NCI-H1436 (cell line): ENCODE measurements around the gene CBLC.
"Not testable (repeated sequence)": the region's sequence is repeated elsewhere in the genome, so short reads cannot be mapped to it uniquely, and the experiment has no call there.

Experiments
- DNase-seq: peaks from one replicate; lab custom pipeline; 2025; lab: John Stamatoyannopoulos, UW

Gene CBLC

DNA sequence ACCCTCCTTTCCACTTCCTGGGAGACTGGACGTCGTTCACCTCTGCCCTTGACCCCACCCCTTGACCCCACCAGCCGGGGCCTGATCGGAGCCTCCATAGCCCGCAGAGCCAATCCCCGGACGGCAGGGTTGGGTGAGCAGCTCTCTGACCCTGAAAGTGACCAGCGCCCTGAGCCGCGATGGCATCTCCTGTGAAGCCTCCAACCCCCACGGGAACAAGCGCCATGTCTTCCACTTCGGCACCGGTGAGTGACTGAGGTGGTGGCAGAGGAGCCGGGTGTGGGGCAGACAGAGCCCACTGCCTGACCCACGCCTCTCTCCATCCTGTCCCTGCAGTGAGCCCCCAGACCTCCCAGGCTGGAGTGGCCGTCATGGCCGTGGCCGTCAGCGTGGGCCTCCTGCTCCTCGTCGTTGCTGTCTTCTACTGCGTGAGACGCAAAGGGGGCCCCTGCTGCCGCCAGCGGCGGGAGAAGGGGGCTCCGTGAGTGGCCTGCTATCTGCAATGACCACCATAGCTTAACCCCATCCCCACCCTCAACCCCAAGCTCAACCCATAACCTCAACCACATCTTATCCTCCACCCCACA lies 41.6 kb downstream of the CBLC start:
- no peak for DNase-seq

DNA sequence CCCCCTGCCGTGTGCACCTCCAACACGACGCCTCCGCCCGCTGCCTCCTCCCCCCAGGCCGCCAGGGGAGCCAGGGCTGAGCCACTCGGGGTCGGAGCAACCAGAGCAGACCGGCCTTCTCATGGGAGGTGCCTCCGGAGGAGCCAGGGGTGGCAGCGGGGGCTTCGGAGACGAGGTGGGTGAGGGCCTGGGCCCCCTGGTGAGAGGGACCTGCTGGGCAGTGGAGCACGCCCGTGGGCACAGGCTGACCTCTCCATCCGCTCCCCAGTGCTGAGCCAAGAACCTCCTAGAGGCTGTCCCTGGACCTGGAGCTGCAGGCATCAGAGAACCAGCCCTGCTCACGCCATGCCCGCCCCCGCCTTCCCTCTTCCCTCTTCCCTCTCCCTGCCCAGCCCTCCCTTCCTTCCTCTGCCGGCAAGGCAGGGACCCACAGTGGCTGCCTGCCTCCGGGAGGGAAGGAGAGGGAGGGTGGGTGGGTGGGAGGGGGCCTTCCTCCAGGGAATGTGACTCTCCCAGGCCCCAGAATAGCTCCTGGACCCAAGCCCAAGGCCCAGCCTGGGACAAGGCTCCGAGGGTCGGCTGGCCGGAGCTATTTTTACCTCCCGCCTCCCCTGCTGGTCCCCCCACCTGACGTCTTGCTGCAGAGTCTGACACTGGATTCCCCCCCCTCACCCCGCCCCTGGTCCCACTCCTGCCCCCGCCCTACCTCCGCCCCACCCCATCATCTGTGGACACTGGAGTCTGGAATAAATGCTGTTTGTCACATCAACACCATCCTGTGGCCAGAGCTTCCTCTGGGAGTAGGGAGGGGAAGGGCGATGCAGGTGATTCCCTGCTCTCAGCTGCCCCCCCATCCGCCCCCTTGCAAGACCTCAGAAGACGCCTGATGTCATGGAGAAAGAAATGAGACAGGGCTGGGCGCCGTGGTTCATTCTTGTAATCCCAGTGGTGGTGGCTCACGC lies 43.2 kb downstream of the CBLC start:
- no peak for DNase-seq

DNA sequence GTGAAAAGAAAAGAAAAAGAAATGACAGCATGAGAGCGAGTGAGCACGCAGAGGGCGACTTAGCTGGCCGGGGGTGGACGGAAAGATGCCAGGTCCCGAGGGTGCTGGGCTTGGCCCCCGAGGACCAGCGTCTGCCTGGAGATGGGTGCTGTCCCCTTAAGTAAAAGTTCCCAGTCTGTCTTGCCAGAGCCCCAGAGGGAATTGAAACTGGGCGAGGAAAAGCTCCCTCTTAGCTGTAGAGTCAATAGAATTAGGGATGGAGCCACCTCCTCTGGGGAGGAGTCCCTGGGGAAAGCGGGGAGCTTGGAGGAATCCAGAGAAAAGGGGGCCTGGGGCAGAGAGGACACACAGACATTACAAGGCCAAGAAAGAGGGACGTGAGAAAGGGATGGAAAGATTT lies 44.5 kb downstream of the CBLC start:
- no peak for DNase-seq

DNA sequence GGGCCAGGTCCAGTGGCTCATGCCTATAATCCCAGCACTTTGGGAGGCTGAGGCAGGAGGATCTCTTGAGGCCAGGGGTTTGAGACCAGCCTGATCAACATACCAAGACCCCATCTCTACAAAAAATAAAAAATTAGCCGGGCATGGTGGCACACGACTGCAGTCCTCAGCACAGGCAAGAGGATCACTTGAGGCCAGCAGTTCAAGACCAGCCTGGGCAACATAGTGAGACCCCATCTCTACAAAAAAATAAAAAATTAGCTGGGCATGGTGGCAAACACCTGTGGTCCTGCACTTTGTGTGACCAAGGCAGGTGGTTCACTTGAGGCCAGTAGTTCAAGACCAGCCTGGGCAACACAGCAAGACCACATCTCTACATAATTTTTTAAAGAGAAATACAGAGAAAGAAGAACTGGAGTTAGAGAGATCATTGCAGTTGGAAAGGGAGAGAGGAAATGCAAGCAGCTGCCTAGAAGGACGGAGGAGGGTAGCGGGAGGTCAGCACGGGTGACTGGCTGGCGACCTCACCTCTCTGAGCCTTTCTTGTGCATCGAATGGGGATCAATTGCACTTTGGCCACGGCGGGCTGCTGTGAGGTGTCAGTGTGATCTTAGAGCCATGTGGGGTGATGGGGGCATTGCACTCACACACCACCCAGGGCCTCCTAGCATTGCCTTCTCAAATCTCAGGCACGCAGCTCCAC lies 45.1 kb downstream of the CBLC start:
- no peak for DNase-seq

DNA sequence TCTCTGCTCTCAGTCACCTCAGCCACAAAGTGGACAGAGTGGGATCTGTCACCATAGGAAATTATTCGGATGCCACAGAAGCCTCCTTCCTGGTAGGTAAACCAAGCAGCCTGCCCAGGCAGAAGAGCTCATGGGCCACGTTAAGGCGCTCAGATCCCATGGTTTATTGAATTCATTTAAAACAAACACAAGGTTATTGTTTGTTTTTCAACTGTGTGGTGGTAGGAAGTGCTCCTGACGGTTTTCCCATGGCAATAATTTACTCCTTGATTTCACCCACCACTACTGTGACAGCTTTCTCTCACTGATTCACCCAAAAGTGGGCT lies 45.6 kb downstream of the CBLC start:
- no peak for DNase-seq

DNA sequence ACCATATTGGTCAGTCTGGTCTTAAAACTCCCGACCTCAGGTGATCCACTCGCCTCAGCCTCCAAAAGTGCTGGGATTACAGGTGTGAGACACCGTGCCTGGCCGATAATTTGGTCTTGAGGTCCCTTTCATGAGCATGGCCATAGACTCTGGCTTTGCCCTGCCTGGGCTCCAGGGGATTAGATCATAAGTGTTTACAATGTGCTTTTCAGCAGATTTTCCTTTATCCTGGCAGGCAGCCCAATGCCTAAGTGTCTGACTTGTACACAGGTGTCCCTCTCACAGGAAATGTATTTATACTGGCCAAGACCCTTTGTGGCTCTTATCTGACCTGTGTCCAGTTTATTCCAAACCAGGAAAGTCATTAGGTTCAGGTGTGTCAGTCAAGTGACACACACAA lies 47.1 kb downstream of the CBLC start:
- no peak for DNase-seq

DNA sequence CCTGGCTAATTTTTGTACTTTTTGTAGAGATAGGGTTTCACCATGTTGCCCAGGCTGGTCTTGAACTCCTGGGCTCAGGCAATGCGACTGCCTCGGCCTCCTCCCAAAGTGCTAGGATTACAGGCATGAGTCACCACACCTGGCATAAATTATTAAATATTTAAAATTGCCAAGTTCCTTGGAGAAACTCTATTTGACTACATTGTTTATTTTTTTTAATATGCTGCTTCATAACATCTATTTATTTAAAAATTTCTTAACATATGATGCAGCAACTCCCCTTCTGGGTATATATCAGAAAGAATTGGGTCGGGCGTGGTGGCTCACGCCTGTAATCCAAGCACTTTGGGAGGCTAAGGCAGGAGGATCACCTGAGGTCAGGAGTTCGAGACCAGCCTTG lies 55.2 kb downstream of the CBLC start:
- not testable (repeated sequence) for DNase-seq

DNA sequence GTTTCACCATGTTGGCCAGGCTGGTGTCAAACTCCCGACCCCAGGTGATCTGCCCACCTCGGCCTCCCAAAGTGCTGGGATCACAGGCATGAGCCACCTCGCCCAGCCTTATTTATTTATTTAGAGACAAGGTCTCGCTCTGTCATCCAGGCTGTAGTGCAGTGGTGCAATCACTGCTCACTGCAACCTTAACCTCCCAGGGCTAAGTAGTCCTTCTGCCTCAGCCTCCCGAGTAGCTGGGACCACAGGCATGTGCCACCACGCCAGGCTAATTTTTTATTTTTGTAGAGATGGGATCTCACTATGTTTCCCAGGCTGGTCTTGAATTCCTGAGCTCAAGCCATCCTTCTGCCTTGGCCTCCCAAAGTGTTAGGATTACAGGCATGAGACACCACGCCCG lies 56.7 kb downstream of the CBLC start:
- not testable (repeated sequence) for DNase-seq

DNA sequence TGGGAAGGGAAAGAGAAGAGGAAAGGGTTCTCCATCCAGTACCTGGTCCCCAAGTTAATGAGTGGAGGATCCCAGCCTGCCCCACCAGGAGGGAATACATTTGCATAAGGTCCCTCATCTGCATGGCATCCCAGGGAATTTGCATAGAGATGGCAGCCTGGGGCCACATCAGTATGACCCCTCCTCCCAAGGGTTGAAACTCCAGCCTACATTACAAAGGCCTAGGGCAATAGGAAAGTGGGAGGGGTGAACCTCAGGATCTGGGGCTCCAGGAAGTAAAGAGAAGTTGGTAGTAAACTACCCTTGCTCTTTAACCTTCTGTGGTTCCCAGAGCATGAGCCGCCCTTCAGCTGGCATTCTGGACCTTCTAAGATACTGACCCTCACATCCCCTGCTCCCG lies 61.6 kb downstream of the CBLC start:
- no peak for DNase-seq

DNA sequence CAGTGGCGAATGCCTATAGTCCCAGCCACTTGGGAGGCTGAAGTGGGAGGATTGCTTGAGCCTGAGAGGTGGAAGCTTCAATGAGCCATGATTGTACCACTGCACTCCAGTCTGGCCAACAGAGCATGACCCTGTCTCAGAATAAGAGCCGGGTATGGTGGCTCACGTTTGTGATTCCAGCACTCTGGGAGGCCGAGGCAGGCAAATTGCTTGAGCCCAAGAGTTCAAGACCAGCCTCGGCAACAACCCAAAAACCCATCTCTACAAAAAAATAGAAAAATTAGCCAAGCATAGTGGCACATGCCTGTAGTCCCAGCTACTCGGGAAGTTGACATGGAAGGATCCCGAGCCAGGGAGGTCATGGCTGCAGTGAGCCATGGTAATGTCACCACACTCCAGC lies 63.1 kb downstream of the CBLC start:
- no peak for DNase-seq

DNA sequence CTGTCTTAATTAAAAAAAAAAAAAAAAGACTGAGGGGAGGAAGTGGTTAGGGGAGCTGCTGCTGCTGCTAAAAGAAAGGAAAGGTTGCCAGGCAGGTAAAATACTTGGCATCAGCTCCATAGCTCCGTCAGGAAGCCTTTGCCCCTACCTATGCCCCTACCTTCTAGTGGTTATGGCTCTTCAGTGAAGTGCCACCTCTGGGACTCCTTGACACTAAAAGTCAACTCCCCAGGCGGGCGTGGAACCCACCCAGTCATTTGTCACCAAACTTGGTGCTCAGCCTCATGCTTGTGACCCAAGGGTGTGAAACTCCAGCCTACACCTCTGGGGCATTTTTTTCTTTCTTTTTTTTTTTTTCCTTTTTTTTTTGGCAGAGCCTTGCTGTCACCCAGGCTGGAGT lies 63.5 kb downstream of the CBLC start:
- DNase-seq, result no peak

DNA sequence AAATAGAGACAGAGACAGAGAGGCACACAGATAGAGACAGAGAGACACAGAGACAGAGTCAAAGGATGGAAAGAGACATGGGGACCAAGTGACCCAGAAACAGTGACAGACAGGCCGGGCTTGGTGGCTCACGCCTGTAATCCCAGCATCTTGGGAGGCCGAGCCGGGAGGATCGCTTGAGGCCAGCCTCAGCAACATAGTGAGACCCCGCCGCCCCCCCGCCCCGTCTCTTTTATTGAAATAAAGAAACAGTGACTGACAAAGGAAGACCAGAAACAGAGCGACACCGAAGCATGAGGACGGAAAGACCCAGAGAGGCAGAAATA lies 67.6 kb downstream of the CBLC start:
- DNase-seq, result no peak

DNA sequence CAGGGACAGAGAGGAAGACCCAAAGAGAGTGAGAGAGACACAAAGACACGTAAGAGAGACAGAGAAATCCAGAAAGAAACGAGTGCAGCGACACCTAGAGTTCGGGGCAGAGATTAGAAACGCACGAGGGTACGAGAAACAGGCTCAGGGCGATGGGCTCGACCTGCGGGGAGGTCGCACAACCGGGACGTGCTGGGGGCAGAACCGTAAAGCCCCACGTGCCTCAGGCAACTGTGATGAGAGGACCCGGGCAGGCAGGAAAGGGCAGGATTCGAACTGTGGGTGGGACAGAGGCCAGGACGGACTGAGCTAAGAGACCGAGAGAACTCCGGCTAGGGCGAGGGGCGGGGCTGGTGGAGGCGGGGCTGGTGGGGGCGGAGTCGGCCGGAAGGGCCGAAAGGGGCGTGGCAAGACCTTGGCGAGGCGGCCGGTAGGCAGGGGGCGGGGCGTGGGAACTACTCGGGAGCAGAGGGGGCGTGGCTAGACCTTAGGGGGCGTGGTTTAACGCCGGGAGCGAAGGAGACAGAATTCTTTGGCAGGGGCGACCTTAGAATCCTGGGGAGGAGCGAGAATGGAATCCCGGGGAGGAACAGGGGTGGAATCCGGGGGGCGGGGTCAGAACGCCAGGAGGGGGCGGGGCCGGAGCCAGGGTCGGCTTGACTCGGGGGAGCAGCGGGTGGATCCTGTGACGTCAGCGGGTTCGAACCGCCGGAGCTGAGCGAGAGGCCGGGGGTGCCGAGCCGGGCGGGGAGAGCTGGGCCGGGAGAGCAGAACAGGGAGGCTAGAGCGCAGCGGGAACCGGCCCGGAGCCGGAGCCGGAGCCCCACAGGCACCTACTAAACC lies 68.1 kb downstream of the CBLC start, which contains the start of gene NECTIN2:
Gene NECTIN2 (plus strand): TSS at position 686 of the 843 bp plus-strand sequence. CDS start 229 bp downstream, outside the sequence.
- DNase-seq, result peak; percentile 88

DNA sequence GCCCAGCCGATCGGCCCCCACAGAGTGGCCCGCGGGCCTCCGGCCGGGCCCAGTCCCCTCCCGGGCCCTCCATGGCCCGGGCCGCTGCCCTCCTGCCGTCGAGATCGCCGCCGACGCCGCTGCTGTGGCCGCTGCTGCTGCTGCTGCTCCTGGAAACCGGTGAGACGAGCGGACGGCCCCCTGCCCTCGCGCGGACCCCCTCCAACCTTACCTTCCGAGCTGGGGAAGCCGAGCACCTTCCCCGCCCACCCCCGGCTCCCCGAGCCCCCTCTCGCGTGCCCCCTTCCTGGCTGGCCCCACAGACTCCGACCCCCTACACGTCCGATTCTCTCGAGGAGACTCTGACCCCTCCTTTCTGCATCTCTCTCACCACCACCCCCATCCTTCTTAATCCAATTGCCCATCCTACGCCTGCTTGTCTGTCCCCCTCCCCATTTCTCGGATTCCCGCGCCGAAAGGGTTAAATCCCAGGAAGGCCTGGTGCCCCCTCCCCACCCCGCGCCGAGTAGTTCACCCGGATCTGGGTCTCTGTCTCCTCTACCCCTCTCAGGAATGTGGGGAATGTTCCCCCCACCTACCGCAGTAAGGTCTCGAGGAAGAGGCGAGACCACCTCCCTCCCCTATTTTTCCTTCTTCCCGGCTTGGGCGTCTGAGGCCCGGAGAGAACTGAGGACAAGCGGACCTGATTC lies 68.9 kb downstream of the CBLC start:
- DNase-seq, result no peak

DNA sequence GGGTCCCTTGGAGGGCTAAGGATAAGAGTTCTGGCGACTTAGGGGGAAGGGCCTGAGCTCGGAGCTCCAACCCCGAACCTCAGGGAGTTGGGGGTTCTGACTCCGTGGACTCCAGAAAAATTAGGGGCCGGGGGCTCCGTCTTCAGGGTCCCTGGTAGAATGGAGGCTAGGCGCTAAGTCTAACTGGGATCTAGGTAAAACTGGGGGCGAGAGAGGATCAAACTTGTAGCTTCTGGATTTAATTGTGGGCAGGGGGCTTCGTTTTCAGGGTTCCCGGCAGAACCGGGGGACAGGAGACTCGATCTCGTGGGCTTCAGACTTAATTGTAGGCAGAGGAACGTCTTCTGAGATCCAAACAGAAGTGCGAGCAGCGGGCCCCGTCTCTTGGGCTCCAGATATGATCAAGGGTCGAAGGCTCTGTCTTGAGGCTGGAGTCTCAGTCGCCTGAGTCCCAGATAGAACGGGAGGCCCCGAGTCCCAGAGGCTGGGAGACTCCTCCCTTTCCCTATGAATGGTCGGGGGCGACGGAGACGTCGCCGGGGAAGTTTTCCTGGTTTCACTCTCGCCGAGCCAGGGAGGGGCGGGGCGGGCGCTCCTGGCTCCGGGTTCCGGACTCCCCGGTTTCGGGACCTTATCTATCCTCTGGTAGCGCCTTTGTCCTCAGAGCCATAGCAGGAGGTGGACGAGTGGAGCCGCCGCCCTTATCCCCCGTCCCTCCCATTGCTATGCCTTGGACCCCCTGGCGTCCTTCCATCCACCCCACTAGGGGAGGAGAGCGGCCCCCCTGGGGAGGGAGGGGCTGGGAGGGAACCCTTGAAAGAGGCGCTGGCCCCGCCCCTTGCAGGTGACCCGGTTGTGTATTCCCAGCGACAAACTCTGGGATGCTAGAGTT lies 69.7 kb downstream of the CBLC start:
- DNase-seq, result no peak

DNA sequence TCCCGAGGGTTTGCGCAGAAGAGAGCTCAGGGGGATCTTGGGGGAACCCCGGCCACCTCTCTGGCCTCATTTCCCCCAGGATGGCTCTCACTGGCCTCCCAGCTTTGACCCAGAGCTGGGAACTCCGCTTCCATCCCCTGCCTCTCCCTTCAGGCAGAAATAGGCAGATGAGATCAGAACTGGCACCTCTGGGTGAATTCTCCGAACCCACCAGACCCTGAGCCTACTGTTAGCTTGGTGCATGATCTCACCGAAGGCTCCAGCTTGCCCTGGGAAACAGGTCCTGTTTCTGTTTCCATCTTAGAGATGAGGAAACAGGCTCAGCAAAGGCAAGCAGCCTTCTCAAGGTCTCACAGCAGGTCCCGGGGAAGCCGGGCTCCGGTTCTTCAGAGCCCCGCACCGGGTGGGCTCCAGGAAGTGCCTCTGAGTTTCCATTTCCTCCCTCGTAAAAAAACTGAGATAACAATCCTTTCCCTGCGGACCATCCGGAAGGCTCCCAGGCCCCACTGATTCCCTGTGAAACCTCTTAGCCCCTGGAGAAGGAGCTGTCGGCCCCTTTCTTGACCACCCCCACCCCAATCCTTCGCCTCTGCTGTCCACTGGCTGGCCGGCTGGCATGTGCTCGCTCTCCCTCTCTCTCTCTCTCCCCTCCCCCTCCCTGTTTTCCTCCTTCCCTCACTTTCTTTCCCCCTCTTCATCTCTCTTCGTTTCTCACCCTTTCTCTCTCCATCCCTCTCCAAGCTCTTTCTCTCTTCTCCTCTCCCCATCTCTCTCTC lies 70.5 kb downstream of the CBLC start:
- DNase-seq, result no peak

DNA sequence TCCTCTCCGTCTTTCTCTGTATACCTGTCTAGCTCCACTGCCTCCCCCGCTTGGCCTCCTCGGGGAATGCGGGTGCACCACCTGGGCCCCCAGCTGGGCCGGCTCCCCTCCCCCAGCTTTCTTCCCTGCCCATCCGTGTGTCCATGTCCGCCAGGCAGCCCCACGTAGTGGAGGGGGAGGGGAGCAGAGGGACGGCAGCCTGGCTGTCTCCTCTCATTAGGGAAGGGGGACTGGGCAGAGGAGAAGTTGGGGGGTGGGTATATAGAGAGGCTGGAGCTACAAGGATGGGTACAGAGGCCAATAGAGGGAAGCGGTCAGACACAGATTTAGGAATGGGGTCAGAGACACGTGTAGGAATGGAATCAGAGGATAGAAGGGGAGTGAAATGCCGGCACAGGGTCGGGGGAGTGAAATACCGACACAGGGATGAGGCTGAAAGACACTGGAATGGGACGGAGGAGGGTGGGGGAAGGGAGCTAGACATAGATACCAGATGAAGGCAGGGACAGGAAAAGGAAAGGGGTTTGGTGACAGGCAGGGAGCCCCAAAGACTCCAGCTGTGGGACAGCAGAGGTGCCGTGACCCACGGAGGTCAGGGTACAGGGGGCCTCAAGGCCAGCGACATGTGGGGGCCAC lies 71.2 kb downstream of the CBLC start:
- DNase-seq, result no peak
